GM11168 (cell line): Measurements from ENCODE around the gene RPL41.
"Not testable (repeated sequence)": the region's sequence is repeated elsewhere in the genome, so short reads cannot be mapped to it uniquely, and the experiment has no call there.

Experiments used
- in situ Hi-C: fragments of 300-500 bp; cut with MboI; formaldehyde crosslinking; loops from one replicate; pipeline ENCODE4 v1.12.0; 2022; ENCODE audit warnings: low sequenced_read_pairs; ENCODE audit not compliant: unreplicated experiment

The RPL41 gene

DNA sequence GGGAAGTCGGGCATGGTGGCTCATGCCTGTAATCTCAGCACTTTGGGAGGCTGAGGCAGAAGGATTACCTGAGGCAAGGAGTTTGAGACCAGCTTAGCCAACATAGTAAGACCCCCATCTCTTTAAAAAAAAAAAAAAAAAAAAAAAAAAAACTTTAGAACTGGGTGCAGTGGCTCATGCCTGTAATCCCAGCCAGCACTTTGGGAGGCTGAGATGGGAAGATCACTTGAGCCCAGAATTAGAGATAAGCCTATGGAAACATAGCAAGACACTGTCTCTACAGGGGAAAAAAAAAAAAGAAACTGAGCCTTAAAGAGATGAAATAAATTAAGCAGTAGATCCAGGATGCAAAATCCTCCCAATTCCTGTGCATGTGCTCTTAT lies 13.8 kb upstream of the RPL41 start:
- in situ Hi-C loops = no loop called here

DNA sequence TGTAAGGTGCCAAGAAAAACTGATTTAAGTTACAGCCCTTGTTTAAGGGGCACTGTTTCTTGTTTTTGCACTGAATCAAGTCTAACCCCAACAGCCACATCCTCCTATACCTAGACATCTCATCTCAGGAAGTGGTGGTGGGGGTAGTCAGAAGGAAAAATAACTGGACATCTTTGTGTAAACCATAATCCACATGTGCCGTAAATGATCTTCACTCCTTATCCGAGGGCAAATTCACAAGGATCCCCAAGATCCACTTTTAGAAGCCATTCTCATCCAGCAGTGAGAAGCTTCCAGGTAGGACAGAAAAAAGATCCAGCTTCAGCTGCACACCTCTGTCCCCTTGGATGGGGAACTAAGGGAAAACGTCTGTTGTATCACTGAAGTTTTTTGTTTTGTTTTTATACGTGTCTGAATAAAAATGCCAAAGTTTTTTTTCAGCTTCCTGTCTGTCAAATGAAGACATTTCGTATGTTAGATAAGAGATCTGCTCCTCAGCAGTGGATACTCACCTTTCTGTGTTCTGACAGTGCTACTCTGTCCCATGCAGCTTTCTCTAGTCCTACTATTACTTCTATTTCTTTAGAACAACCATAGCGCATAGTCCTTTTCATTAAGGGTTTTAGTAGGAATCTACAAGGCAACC lies 13.2 kb upstream of the RPL41 start:
- in situ Hi-C loops = no loop called here

DNA sequence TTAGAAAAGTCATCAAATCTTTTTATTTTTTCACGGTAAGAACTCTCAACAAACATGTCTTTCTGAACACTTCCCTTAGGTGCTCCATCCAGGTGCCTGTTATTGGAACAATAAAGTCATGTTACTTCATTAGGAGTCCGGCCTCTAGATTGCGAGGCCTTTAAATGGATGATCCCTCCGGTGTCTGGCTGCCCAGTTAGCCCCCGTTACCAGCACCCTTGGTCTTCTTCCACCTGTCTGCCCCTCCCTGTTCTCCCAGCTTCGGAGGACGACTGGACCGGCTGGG lies 12.7 kb upstream of the RPL41 start:
- in situ Hi-C loops = no loop called here

GRCh38 chr12:56104109-56104814 lies 12.2 kb upstream of the RPL41 start, which contains the start of gene PA2G4:
TSS of gene PA2G4 (plus strand) at chr12:56104559. CDS start at chr12:56104738, 179 bp downstream.
- in situ Hi-C loops = no loop called here

DNA sequence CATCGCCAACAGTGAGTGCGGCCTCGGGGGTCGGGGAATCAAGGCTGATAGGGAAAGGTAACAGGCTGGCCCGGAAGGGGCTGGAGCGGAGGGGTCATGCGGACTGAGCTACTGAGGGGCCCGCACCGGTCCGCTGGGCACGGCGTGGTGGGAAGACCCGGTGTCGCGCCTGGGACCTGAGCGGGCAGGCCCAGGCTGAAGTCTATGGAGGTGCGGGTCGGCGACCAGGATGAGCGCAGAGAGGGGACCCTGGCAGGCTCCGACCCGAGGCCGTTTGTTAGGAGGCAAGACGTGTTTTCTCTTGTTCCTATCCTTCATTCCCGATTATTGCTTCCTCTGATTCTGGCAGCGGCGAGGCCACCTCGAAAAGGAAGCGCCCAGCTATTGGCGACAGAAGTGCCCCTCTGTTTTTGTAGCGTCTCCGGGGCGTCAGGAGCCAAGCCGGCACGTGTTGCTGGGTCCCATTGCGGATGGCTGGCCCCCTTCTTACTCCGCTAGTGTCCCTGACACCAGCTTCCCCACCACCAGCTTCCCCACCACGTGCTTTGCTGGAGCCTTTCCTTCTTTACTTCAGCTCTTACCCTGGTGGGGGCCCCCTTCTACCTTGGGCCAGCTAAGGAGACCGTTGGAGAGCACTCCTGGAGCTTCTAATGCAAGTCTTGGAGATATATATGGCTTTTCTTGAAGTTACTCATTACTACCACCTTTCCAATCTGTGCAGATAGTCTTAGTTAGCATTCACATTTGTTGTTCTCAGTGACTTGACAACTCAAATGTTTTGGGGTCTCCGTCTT lies 11.4 kb upstream of the RPL41 start:
- in situ Hi-C loops = no loop called here

DNA sequence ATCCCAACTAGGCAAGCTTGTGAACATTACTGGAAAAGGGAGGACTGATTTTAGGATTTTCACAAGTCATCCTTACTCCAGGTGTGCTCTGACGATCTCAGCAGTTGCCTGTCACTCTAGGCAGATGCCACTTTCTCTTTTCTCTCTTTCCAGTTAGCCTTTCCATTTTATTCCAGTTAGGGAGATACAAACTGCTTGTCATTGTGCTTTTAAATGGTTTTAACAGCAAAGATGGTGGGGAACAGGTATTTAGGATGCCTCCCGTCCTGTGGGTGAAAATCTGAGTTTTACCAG lies 10.9 kb upstream of the RPL41 start:
- in situ Hi-C loops = no loop called here

DNA sequence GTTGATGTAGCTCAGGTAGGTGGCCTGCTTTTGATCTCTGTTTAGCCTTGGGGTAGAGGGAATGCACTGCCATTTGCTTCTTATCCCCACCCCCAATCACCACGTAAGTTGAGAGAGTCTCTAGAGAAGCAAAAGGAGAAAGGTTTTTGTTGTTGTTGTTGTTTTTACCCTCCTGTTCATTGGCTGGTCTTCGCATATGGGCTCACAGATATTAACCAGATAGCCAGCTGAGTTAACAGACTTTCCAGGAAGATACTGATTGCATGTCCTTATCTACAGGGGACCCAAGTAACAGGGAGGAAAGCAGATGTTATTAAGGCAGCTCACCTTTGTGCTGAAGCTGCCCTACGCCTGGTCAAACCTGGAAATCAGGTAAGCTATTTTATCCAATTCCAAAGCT lies 9.2 kb upstream of the RPL41 start:
- in situ Hi-C loops = no loop called here

DNA sequence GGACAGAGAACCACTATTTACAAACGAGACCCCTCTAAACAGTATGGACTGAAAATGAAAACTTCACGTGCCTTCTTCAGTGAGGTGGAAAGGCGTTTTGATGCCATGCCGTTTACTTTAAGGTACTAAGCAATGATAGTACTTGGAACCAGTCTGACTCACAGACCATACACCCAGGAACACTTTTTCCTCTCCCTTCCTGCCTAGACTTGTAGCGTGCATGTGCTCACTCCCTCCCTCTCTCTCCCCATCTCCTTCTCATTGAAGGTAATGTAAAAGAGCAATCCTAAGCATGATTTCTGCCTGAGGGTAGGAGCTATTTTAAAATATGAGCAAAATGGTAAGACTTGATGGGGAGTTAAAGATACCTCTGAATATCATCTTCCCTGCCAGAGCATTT lies 5.9 kb upstream of the RPL41 start:
- in situ Hi-C loops = no loop called here

DNA sequence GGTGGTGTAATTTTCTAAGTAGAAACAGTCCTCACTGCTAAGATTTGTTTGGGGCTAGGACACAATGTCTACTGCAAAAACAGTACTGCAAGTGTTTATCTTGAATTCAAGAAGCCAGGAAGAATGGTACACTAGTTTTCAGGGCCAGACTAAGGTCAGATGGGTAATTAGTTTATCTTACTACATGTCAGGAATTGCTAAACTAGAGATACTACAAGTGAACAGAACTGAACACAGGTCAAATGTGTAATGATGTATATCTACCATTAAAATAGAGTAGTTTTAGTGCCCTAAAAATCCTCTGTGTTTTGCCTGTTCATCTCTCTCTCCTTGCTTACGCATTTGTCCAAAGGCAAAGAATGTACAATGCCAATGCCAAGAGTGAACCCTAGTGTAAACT lies 2.3 kb upstream of the RPL41 start:
- in situ Hi-C loops = no loop called here

GRCh38 chr12:56115329-56115728 lies 1.1 kb upstream of the RPL41 start:
- in situ Hi-C loops = no loop called here

- in situ Hi-C loops = not testable (repeated sequence)
These were observed 761 bp downstream of the RPL41 start for GRCh38 chr12:56117082-56117706.

DNA sequence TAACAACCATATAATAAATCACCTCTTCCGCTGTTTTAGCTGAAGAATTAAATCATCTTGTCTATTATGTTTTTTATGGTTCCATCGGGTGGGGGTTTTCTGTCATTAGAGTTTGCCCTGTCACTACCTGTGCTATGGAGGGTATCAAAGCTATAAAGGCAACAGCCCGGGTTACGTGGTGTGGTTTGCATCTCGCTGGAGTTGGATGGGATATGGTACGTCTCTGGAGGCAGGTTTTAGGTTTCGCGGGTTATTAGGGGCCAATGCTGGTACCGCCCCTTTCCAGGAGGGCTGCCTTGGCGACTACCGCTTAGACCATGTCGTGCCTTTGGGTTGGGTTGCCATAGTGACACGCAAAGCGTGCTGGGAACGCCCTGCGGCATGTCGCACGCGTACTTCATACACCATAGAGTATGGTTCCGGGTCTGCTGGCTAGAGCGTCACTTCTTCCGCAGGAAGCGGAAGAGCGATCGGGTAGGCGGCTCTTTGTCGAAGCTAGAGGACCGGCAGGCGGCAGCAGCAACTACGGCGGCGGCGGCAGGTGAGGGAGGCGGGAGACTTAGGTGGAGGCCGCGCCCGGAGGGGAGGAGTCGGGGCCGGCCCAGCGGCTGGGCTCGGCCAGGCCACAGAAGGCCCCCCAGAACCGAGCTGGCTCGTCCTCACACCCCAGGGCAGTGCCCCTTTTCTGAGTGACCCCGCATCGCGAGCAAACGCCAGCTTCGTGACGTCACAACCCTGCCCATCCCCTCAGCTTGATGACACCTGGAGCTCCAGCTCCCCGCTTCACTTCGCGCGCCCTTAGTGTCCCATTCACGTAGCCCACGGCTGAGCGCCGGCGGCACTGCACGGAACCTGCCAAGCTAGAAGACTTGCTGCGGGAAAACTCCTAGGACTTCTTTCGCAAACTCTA lies 1.6 kb downstream of the RPL41 start, which contains the start of gene ZC3H10:
TSS of gene ZC3H10 (plus strand) at position 489 of the 910 bp plus-strand sequence. CDS start 2,297 bp downstream, outside the sequence.
- in situ Hi-C loops = no loop called here

- in situ Hi-C loops = no loop called here
These were observed 2.4 kb downstream of the RPL41 start for GRCh38 chr12:56118688-56119357.

DNA sequence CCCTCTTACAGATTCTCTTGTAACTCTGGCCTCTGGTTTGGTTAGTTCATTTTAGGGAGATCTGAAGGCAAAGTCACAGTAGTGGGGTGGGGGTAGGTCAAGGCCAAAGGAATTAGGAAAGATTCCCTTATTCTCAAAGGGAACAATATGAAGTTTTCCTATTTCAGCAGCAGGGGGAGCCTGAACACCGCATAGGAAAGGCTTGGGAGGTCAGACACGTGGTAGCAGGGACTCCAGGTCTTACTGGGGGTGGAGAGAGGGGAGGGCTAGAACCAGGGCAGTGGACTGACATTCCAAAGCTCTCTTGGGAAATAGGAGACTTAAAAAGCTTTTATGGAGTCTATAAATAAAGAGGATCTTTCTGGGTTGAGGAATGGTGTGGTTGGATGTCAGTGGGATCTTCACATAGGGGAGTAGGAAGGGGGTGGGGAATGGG lies 2.9 kb downstream of the RPL41 start:
- in situ Hi-C loops = no loop called here

DNA sequence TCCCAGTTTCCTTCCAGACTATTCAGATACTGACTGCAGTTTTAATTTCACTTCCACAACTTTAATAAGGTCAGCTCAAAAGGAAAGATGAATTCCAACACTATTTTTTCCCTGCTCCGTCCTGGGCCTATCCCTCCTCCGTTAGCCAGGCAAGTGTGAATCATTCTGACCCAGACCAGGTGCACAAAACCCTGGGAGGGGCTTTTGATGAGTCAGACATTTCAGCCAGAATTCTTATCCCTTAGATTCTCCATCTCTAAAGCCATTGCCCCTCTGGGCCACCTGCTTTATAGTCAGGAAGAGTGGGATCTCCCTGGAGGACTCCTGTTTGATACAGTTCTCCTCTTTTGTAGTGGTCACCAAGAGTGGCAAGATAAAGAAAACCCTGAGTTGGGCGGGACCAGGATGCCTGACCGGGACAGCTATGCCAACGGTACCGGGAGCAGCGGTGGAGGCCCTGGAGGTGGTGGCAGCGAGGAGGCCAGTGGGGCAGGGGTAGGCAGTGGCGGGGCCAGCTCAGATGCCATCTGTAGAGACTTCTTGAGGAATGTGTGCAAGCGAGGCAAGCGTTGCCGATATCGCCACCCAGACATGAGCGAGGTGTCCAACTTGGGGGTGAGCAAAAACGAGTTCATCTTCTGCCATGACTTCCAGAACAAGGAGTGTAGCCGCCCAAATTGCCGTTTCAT lies 3.9 kb downstream of the RPL41 start:
- in situ Hi-C loops = loop anchor here (5.0 kb wide), 1 partner anchor 67 kb away; the partner anchor contains the start of gene SMARCC2

- in situ Hi-C loops = loop anchor here (5.0 kb wide), 1 partner anchor 66 kb away; the partner anchor contains the start of gene SMARCC2
These were observed 4.9 kb downstream of the RPL41 start for GRCh38 chr12:56121204-56121870.

DNA sequence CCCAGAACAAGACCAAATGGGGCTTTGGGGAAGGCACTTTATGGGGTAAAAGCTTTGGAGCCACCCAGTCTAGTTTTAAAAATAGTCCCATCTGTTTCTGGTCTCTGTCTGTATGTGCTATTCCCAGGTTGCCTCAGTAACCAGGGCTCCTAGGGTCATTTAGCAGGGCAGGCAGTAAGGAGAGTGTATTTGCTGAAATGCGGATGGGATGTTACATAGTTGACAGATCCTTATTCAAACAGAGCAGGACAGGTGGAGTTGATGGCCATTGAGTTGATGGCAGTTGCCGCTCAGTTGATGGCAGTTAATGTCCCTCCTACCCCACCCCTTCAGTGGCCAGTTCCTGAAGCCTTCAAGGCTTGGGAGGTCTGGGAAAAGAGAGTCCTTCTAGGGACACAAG lies 6.2 kb downstream of the RPL41 start:
- in situ Hi-C loops = loop anchor here (5.0 kb wide), 1 partner anchor 65 kb away; the partner anchor contains the start of gene SMARCC2

DNA sequence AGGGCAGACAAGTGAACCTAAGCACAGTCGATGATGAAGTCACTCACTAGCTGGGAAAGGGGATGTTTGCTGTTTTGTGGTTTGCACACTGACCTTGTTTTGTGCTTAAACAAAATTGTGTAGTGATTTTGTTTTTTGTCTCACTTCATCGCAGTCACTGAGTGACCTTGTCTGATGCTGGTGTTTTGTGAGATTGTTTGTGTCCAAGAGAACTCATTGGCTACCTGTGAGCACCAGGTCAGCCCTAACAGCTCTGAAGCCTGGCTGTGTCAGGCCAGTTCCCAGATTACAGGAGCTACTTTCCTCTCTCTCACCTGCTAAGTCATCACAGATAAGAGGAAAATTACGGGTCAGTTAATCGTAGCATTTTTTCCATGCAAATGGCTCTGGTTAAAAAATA lies 7.7 kb downstream of the RPL41 start:
- in situ Hi-C loops = loop anchor here (5.0 kb wide), 1 partner anchor 63 kb away; the partner anchor contains the start of gene SMARCC2
